GM19438 (cell line): ENCODE results near the gene LYRM4.
A peak's percentile ranks its signal among the peaks of the same experiment; 100 is the strongest.

Experiments
- ATAC-seq: cut with Tn5 transposase; IDR thresholded peaks from one replicate; pipeline ENCODE4 v1.9.1; 2021; ENCODE audit warnings: low read depth; ENCODE audit not compliant: unreplicated experiment

Gene LYRM4

DNA sequence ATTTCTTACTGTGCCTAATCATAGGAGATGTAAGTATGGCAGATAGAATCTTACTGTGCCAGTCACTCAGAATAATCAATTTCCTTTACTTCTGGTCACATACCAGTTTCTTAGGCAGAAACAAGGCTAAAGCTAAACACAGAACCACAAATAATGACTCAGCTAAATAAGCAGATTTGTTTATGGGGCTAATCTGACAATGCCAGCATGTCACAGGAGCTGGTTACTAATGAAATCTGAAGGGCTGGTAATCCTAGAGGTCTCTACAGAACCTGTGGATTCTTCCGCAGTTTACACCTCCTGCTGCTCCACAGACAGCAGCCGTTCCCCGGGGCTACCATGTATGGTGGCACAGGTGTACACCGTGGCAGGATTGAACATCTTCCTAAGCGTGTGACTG, 80.8 kb downstream of the LYRM4 start:
- ATAC-seq = no peak

DNA sequence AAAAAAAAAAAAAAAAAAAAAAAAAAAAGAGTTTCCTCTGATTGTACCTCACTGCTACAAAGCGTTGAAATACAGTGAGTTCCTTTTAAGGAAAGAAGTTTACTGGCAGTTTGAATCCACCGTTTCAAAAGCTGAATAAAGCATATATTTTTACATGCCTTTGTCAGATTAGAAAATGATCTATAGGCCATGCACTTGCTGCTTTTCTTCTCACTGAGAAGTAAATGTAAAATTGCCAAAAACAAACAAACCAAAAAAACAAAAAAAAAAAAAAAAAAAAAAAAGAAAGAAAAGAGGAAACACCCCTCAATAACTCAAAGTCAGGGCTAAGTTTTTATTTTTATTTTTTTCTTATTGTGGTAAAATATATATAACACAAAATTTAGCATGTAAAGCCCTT, 81.9 kb downstream of the LYRM4 start:
- ATAC-seq = no peak

DNA sequence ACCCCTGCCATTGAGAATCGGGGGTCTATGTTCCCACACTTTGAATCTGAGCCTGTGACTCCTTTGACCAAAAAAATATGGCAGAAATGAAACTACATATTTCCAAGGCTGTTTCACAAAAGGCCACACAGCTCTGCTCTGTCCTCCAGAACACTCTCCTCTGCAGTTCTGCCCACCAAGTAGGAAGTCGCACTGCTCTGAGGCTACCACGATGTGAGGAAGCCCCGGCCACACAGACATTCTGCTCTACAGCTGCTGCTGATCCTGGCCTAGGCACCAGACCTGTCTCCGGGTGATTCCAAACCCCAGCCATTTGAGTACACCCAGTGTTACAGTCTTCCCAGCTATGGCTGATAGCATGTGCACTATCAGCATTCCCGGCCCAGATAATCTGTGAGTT, 85.1 kb downstream of the LYRM4 start:
- ATAC-seq = no peak

DNA sequence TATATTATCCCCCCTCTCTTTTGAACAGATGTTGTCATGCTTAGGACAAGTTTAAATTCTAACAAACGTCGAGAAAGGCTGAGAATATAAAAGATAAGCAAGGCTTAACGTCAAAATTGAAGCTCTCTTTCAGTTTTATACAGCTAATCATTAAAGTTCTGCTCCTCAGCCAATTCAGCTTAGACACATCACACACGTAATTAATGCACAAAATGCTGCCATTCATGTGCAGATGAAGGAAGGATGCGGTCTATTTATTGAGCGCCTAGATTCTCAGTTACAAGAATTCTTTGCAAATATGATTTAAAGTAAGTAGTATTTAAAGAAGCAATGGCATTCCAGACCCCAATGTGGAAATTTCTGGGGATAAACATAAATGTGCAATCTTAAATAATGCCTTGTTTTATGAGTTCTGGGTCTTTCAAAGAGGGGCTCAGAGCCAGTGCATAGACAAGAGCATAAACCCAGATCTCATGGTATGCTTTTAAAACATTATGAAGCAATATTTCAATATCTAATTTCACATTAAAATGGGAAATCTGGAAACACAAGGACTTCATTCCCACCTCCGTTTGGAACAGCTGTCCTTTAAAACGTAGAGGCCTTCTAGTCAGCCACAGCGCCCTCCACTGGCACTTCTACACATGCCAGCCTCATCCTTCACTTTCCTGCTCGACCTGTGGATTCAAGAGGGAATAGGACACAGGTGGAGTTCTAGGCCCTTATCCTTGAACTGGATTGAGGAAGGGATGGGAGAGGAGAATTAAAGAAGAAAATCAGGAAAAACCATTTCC, 85.8 kb downstream of the LYRM4 start:
- no peak for ATAC-seq

DNA sequence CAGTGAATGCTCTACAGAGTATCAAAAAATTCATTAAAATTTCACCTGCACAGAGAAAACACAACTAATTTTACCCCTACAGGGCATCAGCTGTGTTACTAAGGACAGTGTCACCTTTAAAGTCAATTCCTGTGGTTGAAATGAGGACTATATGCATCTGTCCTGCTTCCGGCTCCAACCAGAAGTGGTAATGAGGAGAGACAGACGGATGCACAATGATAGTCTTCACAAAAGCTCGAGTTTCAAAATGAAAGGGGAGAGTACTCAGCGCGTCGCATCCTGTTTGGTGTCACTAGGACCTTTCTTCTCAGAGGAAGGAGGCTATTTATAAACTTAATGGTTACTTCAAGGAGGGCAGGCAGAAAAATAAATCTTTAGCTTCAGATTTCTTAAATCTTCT, 86.5 kb downstream of the LYRM4 start:
- ATAC-seq = peak; percentile 96

DNA sequence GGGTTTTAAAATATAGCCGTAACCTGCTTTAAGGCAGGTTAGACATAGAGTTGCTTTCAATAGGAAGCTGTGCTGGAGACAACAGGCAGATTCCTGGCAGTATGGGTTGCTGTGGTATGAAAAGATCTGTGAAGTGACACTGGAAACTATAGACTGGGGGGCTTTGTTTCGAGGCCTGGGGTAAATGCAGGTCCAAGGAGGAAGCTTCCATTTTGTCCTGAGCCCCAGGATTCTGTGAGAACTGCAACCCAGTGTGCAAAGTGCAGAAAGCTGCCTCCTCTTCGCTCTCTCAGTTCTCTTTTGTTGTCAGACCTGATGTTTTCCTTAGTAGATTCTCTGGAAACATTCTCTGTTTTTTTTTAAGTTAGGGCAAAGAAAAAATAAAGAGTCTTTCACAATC, 86.9 kb downstream of the LYRM4 start:
- peak; percentile 31 for ATAC-seq

DNA sequence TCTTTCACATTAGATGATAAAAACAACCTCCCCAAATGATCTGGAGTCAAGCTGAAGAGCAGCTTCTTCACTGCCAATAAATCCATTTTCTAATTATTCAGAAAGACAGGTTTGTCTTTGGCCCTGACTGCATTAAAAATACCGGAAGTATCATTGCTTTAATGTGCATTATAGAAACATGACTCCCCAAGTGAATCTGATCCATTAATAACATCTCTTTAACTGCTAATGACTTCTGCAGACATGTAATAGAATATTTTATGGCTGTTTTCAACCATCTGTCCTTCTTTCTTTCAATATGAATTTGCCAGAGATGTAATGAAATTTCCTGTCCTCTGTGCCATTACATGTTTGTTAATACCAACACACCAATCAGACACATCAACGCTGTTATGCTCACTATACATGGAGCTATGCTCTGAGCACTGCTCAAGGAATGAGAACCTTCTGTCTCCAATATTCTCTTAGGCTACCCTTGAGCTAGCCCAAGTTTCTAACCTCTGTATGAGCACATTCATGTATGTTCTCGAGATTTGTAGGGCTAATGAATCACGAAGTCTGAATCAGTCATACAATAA, 87.8 kb downstream of the LYRM4 start:
- no peak for ATAC-seq

DNA sequence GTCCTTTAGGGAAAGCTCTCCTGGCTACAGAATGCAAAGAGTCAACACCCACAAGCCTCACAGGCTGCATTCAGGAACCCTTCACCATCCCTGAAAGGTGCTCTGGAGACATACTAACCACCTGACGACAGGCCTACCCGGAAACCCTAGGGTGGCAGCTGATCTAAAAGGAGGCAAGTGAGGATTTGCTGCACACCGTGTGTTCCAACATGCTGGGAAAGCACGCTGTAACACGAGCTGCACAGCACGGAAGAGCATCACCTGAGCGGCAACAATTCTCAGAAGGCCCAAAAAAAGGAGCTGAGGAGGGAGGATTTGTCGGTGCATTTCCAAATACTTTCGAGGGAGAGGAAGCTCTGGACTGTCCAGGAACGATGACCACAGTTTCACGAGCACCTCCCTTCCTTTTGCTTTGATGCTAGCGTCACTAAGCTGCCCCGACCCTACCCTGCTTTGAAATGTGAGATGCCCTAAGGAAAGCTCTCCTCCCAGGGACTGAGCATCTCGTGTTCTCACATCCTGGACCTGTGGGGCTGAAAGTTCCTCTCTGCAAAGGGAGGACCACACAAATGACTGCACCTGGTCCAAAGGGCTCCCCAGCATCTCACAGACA, 88.6 kb downstream of the LYRM4 start:
- no peak for ATAC-seq

DNA sequence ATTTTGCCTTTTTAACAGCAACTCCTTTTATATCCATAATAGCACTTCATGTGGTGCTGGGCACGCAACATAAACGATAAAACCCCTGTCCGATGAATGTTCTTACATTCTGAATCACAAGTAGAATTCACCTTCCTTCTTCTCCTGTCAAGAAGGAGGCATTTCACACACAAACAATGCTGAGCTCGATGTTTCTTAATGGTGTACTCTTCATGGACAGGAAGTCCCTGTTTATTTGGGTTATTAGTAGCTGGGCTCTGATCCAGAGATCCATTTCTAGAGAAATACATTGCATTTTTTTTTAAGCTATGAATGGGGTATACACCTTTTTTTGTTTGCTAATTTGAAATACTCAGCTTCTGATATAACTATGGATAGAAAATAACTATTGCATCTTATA, 93.2 kb downstream of the LYRM4 start:
- ATAC-seq = no peak

DNA sequence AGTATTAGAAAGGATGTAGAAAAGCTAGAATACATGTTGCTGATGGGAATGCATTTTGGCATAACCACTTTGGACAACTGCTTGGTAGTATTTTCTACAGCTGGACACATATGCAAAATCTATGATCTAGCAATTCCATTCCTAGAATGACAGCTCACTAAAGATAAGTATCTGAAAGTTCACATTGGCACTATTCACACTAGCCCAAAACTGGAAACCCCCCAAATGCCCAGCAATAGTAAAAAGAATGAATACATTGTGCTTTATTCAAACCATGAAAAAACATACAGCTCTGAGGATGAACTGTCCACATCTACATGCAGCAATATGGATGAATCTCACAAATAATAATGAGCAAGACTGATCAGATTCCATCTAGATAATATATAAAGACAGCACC, 96.7 kb downstream of the LYRM4 start:
- no peak for ATAC-seq

DNA sequence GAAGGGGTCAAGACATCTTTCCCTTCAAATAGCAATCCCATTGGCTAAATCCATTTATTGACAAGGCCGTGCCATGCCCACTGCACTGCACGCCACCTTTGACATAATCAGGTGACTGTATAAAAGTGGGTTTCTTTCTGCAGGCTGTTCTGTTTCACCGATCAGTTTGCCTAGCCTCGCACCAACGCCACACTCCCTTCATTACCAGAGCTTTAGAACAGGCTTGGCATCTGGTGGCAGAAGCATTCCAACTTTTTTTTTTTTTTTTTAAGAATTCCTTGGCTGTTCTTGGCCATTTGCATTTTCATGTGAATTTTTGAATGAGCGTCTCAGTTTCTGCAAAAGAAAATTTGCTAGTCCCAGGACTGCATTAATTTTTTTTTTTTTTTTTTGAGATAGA, 97.5 kb downstream of the LYRM4 start:
- no peak for ATAC-seq

DNA sequence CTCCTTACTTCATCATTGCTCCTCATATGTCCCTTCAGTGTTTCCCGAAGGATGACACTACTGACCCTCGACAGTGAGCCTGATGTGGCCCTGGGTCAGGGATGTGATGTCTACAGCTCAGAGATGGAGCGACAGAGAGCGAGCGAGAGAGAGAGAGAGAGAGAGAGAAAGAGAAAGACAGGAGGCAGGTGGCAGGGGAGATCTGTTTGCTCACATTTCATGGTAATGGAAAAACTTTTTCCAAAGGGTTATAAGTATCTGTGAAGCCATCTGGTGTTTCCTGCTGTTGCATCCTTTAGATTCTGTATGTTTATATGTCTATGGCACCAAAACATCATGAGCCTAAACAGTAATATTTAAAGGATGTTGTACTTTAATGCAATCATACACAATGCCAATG, 98.4 kb downstream of the LYRM4 start:
- no peak for ATAC-seq

DNA sequence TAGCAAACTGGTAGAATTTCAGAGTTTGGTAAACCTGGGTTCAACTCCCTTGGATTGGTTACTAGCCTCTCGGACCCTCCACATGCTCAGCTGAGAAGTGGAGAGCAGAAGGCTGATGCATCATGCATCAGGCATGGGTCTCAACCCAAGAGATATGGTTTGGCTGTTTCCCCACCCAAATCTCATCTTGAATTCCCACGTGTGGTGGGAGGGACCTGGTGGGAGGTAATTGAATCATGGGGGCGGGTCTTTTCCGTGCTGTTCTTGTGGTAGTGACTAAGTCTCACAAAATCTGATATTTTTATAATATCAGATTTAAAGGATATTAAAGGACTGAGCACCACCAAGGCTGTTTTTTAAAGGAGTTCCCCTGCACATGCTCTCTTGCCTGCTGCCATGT, 100.5 kb downstream of the LYRM4 start:
- no peak for ATAC-seq

DNA sequence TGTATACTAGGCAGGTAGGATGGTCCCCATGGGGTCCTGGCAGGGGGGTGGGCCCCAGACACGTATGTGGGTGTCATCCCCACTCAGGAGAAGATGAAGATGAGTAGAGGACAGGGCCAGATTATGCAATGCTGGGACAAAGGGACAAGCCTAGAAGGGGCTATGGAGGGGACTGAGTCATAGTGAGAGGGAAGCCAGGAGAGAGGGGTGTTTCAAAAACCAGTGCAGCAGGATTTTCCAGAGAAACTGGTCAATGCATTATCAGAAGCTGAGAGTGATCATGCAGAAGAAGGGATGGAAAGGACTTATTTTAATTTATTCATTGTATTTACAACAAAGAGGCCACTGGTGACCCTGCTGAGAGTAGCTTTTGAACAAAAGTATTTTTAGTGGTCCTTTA, 101.6 kb downstream of the LYRM4 start:
- ATAC-seq = no peak

DNA sequence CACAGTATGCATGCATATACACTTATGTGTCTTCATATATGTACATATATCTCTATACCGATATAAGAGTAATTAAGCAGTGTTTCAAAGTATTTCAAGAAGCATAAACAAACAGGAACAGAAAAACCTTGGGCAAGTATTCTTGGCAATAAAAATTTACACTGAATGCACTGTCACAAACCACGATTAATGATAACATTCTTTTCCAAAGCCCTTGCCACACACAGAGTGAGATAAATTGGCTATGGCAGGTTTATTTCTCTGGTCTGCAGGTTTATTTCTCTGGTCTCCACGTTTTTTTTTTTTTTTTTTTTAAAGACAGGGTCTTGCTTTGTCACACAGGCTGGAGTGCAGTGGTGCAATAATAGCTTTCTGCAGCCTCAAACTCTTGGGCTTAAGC, 102.6 kb downstream of the LYRM4 start:
- ATAC-seq = no peak

DNA sequence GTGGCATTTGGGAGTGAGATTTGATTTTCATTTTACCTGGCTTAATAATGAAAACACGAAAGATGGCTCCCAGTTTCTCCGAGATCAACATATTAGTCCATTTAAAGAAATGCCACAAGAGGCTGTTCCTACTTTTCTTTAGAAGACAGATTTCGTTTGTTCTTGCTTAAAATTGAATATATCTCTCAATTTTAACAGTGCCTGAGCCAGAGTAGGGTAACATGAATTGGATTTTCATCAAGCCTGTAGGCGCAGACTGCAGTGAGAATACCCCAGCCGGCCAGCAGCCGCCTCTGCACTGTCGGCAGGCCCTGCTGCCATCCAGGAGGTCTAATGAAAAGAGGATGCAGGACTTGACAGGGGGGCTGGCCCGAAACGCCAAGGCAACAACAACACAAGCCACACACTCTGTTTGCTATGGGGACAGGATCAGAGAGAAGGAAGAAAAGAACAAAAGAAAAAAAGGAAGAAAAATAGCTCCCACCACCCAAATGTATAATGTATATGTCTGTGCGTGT, 103.1 kb downstream of the LYRM4 start:
- ATAC-seq = no peak

DNA sequence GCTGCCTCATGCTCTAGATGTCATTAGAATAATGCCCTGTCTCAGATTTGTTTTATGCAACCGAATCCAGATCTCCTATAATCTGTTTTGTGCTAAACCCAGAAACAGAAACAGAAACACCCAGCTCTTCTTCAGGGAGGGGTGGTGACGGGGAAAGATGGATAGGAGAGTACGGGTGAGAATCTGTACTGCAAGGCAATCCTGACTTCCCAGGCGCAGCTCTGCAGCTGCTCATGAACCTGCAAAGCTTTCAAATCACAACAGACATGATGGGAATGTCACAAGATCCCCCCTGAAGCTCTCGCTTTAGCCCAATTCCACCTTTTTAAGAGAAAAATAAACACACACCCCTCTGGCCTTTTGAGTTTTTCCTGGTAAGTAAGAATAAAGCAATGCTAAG, 104.1 kb downstream of the LYRM4 start:
- ATAC-seq = no peak

DNA sequence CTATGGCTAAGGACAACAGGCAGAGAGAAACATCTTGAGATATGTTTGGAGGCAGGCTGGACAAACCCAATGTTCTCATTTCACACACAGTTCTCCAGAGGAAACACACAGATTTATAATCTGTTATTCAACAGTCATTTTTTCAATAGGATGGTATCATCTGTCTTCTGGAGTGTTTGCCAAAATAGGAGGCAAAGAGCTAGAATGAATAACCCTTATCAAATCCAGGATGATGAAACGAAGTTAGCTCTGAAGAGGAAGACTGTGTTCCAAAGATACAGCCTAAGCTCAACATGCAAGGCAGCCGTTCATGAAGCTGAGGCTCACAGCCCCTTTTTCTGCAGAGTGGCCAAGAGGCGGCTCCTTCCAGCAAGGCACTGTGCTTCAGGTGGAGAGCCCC, 104.8 kb downstream of the LYRM4 start:
- ATAC-seq = no peak

DNA sequence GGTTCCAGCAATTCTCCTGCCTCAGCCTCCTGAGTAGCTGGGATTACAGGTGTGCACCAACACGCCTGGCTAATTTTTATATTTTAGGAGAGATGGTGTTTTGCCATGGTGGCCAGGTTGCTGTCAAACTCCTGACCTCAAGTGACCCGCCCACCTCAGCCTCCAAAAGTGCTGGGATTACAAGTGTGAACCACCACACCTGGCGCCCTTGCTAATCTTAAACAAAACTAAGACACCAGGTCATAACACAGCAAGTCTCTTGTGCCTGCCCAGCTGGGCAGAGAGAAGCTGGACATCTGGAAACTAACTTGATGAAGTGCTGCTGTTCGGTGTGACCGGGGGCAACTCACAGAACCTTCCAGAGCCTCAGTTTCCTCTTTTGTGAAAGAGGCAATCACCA, 107.6 kb downstream of the LYRM4 start:
- ATAC-seq = no peak

DNA sequence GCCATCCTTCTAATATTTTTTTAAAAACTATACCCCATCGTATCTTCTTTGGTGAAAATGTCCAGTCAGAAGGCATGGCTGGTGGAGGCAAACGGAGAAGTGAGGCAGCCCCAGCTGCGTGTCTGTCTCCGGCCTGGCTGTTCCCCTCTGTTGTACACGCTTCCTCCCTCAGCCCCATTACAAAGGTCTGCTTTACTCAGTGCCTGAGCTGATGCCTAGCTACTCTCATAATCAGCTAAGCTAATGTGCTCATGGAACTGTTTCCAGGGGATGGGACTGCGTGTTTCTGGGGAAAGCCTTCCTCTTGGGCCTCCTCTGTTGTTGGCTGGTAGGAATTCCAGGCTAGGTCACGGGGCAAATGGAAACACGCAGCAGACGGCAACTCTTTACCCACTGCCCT, 108.3 kb downstream of the LYRM4 start:
- no peak for ATAC-seq

DNA sequence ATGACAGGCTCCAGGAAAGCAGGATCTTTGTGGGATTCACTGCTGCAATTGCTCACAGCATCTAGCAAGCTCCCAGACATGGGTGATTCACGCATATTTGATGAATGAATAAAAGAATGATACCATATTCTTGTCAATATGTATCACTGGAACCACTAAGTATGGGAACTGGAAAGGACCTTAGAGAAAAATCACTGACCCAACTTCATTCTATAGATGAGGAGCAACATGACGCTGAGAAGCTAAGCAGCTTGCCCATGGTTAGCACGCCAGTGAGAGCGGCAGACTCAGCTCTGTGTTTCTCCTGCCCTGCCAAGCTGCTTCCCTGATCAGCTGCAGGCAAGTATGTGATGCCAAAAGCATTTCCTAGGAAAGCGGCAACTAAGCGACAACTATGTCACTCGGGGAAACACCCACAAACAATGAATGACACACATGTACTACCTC, 108.8 kb downstream of the LYRM4 start:
- ATAC-seq = no peak
